Prostate gland (tissue), 2 donors: ENCODE results near the gene CEP128. TPM values are rescaled to one million over a fixed set of nuclear protein-coding genes. Genes with fewer than 3 reads are reported as not detected.
A peak's percentile ranks its signal among the peaks of the same experiment; 100 is the strongest.
"Not testable (repeated sequence)": the region's sequence is repeated elsewhere in the genome, so short reads cannot be mapped to it uniquely, and the experiment has no call there.

Experiments
- DNase-seq: peaks from one replicate; pipeline ENCODE4 v3.0.0-alpha.2; 2019; ENCODE audit warnings: low spot score
- H3K27ac ChIP-seq, 2 donors: fragments of 200-600 bp; sonication (generic); 2 replicates each; pipeline ENCODE4 v1.5.1; 2017 to 2019
- H3K27me3 ChIP-seq: fragments of 200-600 bp; sonication (generic); replicated peaks from 2 replicates; pipeline ENCODE4 v1.5.1; 2019; ENCODE audit not compliant: insufficient read depth
- H3K36me3 ChIP-seq, 2 donors: fragments of 200-600 bp; sonication (generic); 1 replicate in 1 of 2; 2 replicates in 1 of 2; pipeline versions ENCODE4 v1.5.1 to v1.8.1; 2017 to 2019
- H3K4me1 ChIP-seq: fragments of 200-600 bp; sonication (generic); replicated peaks from 2 replicates; pipeline ENCODE4 v1.5.1; 2019
- H3K4me3 ChIP-seq, 2 donors: fragments of 200-600 bp; sonication (generic); 2 replicates each; pipeline ENCODE4 v1.5.1; 2017 to 2019
- H3K9me3 ChIP-seq: fragments of 200-600 bp; sonication (generic); 2 replicates; pipeline ENCODE4 v1.5.1; 2017
- CTCF ChIP-seq, 4 experiments: fragments of 200-600 bp in 2 of 4; fragments of 450-650 bp in 2 of 4; sonication (generic) in 2 of 4; IDR thresholded peaks; 1 replicate in 3 of 4; 2 replicates in 1 of 4; pipeline ENCODE4 v1.5.1; 2016 to 2019; ENCODE audit warnings: antibody characterized with exemption in 4 of 4, mild to moderate bottlenecking in 2 of 4, moderate library complexity in 2 of 4
- POLR2A ChIP-seq: fragments of 450-650 bp; IDR thresholded peaks from one replicate; pipeline ENCODE4 v1.6.1; 2016; ENCODE audit warnings: antibody characterized with exemption, mild to moderate bottlenecking
- POLR2AphosphoS5 ChIP-seq: sonication (generic); formaldehyde crosslinking; IDR thresholded peaks from one replicate; pipeline ENCODE4 v1.6.1; 2017; ENCODE audit warnings: antibody characterized with exemption
- WGBS: methylation state at CpG from one replicate; pipeline ENCODE4 v1.1.5; 2018; 5-methylcytosine and 5-hydroxymethylcytosine counted together
- intact Hi-C: fragments of 100-400 bp; cut with DNase I; formaldehyde crosslinking; loops from one replicate; pipeline ENCODE4 v1.14.2; 2022
- total RNA-seq, 2 donors: library from RNA; depleted of rRNA; stranded (reverse); fragments of >200 nt; gene quantifications; one replicate each; pipeline ENCODE4 v1.1.0, GENCODE V29; 2016

Gene CEP128
- total RNA-seq, 2 donors from 2014 or later, result 6.4 to 7.3 TPM

- intact Hi-C loops, result loop anchor here (10.0 kb wide), 1 partner anchor 219 kb away; no protein-coding TSS in a partner anchor
- 28% methylated on average over 16 of the region's 21 CpGs for WGBS
- TF ChIP-seq POLR2AphosphoS5, result no peak
- Histone ChIP-seq H3K36me3 (no peaks in the 10 kb centered on the region), H3K27ac (no peak within 1 kb of the TSS), H3K9me3 (no peaks in the 10 kb centered on the region), H3K27me3 (peaks cover 3% of the 10 kb centered on the region), H3K4me3 (peak within 1 kb of the TSS; percentile 24 to 37), H3K4me1 (no peaks in the 10 kb centered on the region)
- DNase-seq, result no peak
These were observed 13.9 kb upstream of the CEP128 start, which contains the start of gene TSHR for GRCh38 chr14:80955416-80955941. TSHR (plus strand) TSS chr14:80955621; CDS start chr14:80955681, 60 bp downstream.

DNA sequence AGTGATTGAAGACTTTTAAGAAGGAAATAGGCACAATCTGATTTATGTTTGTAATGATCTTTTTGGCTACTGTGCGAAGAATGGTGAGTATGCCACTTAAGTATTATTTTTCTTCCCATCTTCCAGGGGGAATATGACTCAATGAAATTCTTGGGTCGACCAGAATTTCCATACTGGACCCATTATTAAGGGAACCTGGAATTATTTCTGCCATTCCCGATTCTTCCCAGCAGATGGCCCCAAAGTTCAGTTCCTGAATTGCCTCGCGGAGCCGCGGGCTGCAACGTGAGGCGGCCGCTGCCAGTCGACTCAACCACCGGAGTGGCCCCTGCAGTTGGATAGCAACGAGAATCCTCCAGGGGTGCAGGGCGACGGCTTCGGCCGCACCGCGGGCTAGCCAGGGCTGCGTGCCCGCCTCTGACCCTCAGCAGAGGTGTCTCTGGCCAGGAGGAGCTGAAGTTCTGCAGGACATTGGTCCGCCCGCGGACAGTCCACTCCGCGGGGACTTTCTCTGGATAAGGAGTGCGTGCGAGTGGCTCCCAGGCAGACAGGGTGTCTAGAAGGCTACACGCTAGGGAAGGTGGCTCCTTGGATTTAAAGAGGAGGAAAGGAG lies 13.3 kb upstream of the CEP128 start:
- intact Hi-C loops, result loop anchor here (1.0 to 10.0 kb wide), 2 partner anchors 33 to 220 kb away; no protein-coding TSS in a partner anchor
- under 1% methylated on average over 22 of the region's 29 CpGs for WGBS
- no peaks in the 10 kb centered on the region for H3K4me1 ChIP-seq
- peak; percentile 38 for TF ChIP-seq POLR2AphosphoS5
- TF ChIP-seq CTCF (IDR thresholded peaks at IDR 0.05), result peak; percentile 55 to 86 (median 75)
- TF ChIP-seq POLR2A, result no peak
- no peak overlapping the region for H3K27ac ChIP-seq
- peak overlapping the region; percentile 24 to 37 for H3K4me3 ChIP-seq
- DNase-seq, result peak; percentile 70
- peaks cover 3% of the 10 kb centered on the region for H3K27me3 ChIP-seq
- no peaks in the 10 kb centered on the region for H3K36me3 ChIP-seq
- H3K9me3 ChIP-seq, result no peaks in the 10 kb centered on the region

DNA sequence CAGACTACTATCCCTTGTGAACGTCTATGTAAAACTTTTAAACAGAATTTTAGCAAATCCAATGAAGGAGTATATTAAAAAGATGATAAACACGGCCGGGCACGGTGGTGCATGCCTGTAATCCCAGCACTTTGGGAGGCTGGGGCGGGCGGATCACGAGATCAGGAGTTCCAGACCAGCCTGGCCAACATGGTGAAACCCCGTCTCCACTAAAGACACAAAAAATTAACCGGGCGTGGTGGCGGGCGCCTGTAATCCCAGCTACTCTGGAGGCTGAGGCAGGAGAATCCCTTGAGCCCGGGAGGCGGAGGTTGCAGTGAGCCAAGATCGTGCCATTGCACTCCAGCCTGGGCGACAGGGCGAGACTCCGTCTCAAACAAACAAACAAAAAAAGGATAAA lies 11.7 kb upstream of the CEP128 start:
- 87% methylated on average over 18 of the region's 18 CpGs for WGBS
- intact Hi-C loops, result loop anchor here (10.0 kb wide), 1 partner anchor 222 kb away; no protein-coding TSS in a partner anchor

GRCh38 chr14:80951491-80951890 lies 10.0 kb upstream of the CEP128 start:
- H3K36me3 ChIP-seq, result no peaks in the 10 kb centered on the region
- intact Hi-C loops, result loop anchor here (10.0 kb wide), 1 partner anchor 223 kb away; no protein-coding TSS in a partner anchor
- 88% methylated on average over 4 of the region's 4 CpGs for WGBS
- H3K27ac ChIP-seq, result no peak overlapping the region
- no peaks in the 10 kb centered on the region for H3K4me1 ChIP-seq
- TF ChIP-seq POLR2A (no peak), POLR2AphosphoS5 (no peak), CTCF (IDR thresholded peaks at IDR 0.05) (no peak)
- H3K4me3 ChIP-seq, result no peak overlapping the region
- no peaks in the 10 kb centered on the region for H3K9me3 ChIP-seq
- H3K27me3 ChIP-seq, result peaks cover 3% of the 10 kb centered on the region
- no peak for DNase-seq

More for the DNA sequence above, 11.7 kb upstream of the CEP128 start:
- not testable (repeated sequence) for H3K4me3 ChIP-seq, H3K4me1 ChIP-seq, H3K9me3 ChIP-seq, H3K27me3 ChIP-seq, DNase-seq, H3K36me3 ChIP-seq, H3K27ac ChIP-seq

DNA sequence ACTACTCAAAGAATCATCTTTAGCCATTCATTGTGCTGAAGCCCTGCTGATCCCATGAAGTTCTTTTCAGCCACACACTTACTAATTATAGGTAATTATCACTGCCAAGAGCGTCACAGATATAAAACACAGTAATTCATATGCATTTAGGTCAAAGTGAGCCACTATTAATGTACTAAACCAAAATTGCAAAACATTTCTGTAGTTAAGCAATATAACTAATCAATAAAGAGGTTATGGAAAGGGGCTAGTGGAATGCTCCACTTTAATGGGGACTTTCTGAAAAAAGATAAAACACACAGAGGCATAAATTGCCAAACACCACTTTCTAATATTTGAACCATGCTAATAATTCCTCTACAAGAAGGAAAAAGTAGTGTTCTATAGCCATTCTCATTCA lies 6.8 kb upstream of the CEP128 start:
- Histone ChIP-seq H3K9me3 (no peaks in the 10 kb centered on the region), H3K4me3 (no peak overlapping the region), H3K27ac (no peak overlapping the region), H3K27me3 (no peaks in the 10 kb centered on the region), H3K36me3 (no peaks in the 10 kb centered on the region), H3K4me1 (no peaks in the 10 kb centered on the region)
- intact Hi-C loops, result no loop called here
- TF ChIP-seq CTCF (IDR thresholded peaks at IDR 0.05) (no peak), POLR2A (no peak), POLR2AphosphoS5 (no peak)
- WGBS, result 34% methylated on average over 1 of the region's 1 CpG
- no peak for DNase-seq

GRCh38 chr14:80946797-80947196 lies 5.3 kb upstream of the CEP128 start:
- no peak for TF ChIP-seq POLR2AphosphoS5
- no peak for TF ChIP-seq POLR2A
- TF ChIP-seq CTCF (IDR thresholded peaks at IDR 0.05), result no peak
- 73% methylated on average over 4 of the region's 4 CpGs for WGBS
- H3K27me3 ChIP-seq, result no peaks in the 10 kb centered on the region
- H3K36me3 ChIP-seq, result no peaks in the 10 kb centered on the region
- H3K4me3 ChIP-seq, result no peak overlapping the region
- no peaks in the 10 kb centered on the region for H3K9me3 ChIP-seq
- H3K27ac ChIP-seq, result no peak overlapping the region
- DNase-seq, result no peak
- no peaks in the 10 kb centered on the region for H3K4me1 ChIP-seq
- intact Hi-C loops, result no loop called here
